A673 (cell line): ENCODE results near the gene TOM1L2. TPM values are rescaled to one million over a fixed set of nuclear protein-coding genes. Genes with fewer than 3 reads are reported as not detected.

Experiments
- BruUV-seq: library from RNA; stranded (reverse); fragments of 400-500 nt; replicated peaks from 2 replicates; lab custom pipeline; 2021; lab: Mats Ljungman, UMichigan
- CTCF ChIA-PET: fragments of 300-600 bp; sonication (Branson Sonifier 250); formaldehyde crosslinking; loops from one replicate; lab custom pipeline; 2022; ENCODE audit warnings: antibody characterized with exemption; lab: Charles Lee
- POLR2A ChIA-PET: fragments of 300-600 bp; sonication (Branson Sonifier 250); formaldehyde crosslinking; loops from one replicate; lab custom pipeline; 2022; ENCODE audit warnings: antibody characterized with exemption; ENCODE audit not compliant: low non-redundant PET; lab: Charles Lee
- DNase-seq: peaks from one replicate; pipeline ENCODE4 v3.0.0-alpha.2; 2015; ENCODE audit warnings: low spot score
- H3K27ac ChIP-seq: fragments of 200-600 bp; sonication (generic); 2 replicates; pipeline ENCODE4 v1.5.1; 2016; ENCODE audit warnings: mixed run types, low read depth, mild to moderate bottlenecking, mixed read lengths, antibody characterized with exemption, low read length; ENCODE audit not compliant: poor library complexity, severe bottlenecking
- H3K27me3 ChIP-seq: fragments of 200-600 bp; sonication (generic); replicated peaks from 2 replicates; pipeline ENCODE4 v1.6.1; 2017; ENCODE audit warnings: mixed run types, low read depth, mild to moderate bottlenecking, mixed read lengths, antibody characterized with exemption, low read length; ENCODE audit not compliant: insufficient read depth, poor library complexity
- H3K36me3 ChIP-seq: fragments of 200-600 bp; sonication (generic); 2 replicates; pipeline ENCODE4 v1.6.1; 2016; ENCODE audit warnings: mixed run types, mild to moderate bottlenecking, mixed read lengths, antibody characterized with exemption, low read length; ENCODE audit not compliant: insufficient read depth, poor library complexity, severe bottlenecking
- H3K4me1 ChIP-seq: fragments of 200-600 bp; sonication (generic); 2 replicates; pipeline ENCODE4 v1.6.1; 2017; ENCODE audit warnings: mixed run types, mild to moderate bottlenecking, mixed read lengths, antibody characterized with exemption, low read length; ENCODE audit not compliant: insufficient read depth, poor library complexity, severe bottlenecking
- H3K4me3 ChIP-seq: fragments of 200-600 bp; sonication (generic); 2 replicates; pipeline ENCODE4 v1.5.1; 2016; ENCODE audit warnings: low read depth, mixed run types, mild to moderate bottlenecking, mixed read lengths, low read length; ENCODE audit not compliant: poor library complexity, severe bottlenecking
- H3K9me3 ChIP-seq: fragments of 200-600 bp; sonication (generic); 2 replicates; pipeline ENCODE4 v1.6.1; 2016; ENCODE audit warnings: mixed run types, low read depth, mild to moderate bottlenecking, mixed read lengths, antibody characterized with exemption, low read length; ENCODE audit not compliant: poor library complexity, severe bottlenecking
- EZH2 ChIP-seq: fragments of 200-600 bp; sonication (generic); IDR thresholded peaks from 2 replicates; pipeline ENCODE4 v1.6.1; 2017; ENCODE audit warnings: borderline replicate concordance, low read depth, mild to moderate bottlenecking, mixed read lengths, antibody characterized with exemption, low read length; ENCODE audit not compliant: poor library complexity, severe bottlenecking
- intact Hi-C: fragments of 100-400 bp; cut with micrococcal nuclease; formaldehyde crosslinking; loops from one replicate; pipeline ENCODE4 v1.10.0; 2022; ENCODE audit not compliant: unreplicated experiment
- total RNA-seq: library from RNA; stranded (reverse); gene quantifications from 2 replicates; pipeline ENCODE4 v1.2.3, GENCODE V29; 2021
- TF ChIP-seq, protein P1 (sequence below): fragments of 300-800, 200-600 bp; sonication (generic); conservative IDR thresholded peaks from 2 replicates; pipeline ENCODE4 v1.5.1; 2017; ENCODE audit warnings: low read depth, mild to moderate bottlenecking, antibody characterized with exemption, low read length, moderate library complexity, mixed read lengths

Gene TOM1L2
- total RNA-seq, 1 experiment from 2014 or later = 10.0 TPM

DNA sequence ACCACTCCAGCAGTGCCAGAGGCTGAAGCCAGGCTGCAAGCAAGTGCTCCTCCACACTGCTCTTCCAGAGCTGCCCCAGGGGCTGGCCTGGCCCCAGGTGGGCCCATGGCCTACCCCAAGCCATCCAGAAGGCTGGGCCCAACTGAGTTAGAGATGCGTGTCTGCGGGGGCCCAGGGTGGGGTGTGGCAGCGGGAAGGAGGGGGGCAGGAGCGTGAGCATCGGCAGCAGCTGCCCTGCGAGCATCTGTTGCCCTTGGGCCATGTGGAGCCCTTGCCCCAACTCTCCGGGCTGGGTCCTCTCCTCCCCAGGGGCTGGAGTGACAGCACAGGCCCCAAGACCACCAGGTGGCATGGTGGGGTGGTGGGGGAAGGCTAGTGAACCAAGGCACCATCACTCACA, 128.1 kb downstream of the TOM1L2 start:
- no peak for DNase-seq
- ChIA-PET CTCF (no interaction called here), POLR2A (no interaction called here)
- intact Hi-C loops = no loop called here
- Histone ChIP-seq H3K27ac (peak overlapping the region; percentile 27), H3K36me3 (no peaks in the 10 kb centered on the region), H3K9me3 (no peaks in the 10 kb centered on the region), H3K4me3 (no peak overlapping the region), H3K27me3 (no peaks in the 10 kb centered on the region), H3K4me1 (peaks cover 35% of the 10 kb centered on the region)
- no peak for TF ChIP-seq EZH2
- TF ChIP-seq, protein P1, sequence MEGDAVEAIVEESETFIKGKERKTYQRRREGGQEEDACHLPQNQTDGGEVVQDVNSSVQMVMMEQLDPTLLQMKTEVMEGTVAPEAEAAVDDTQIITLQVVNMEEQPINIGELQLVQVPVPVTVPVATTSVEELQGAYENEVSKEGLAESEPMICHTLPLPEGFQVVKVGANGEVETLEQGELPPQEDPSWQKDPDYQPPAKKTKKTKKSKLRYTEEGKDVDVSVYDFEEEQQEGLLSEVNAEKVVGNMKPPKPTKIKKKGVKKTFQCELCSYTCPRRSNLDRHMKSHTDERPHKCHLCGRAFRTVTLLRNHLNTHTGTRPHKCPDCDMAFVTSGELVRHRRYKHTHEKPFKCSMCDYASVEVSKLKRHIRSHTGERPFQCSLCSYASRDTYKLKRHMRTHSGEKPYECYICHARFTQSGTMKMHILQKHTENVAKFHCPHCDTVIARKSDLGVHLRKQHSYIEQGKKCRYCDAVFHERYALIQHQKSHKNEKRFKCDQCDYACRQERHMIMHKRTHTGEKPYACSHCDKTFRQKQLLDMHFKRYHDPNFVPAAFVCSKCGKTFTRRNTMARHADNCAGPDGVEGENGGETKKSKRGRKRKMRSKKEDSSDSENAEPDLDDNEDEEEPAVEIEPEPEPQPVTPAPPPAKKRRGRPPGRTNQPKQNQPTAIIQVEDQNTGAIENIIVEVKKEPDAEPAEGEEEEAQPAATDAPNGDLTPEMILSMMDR = no peak
- BruUV-seq = no TSS peak

DNA sequence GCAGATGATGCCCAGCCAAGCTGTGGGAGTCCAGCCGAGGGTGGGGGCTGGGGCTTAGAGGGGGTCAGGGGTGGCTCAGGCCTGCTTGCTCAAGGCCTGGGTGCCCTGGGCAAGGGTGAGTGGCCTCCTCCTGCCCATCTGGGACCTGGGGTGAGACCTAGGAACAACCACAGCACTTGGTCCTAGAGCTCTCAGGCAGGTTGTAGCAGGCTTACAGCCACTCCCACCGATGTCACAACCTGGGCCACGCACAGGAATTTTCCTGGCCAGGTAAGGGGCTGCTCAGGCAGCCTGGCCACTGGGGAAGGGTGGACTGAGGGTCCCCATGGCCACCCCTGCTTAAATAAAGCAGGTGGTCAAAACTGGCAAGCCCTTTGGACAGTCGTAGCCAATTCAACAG, 129.1 kb downstream of the TOM1L2 start:
- TF ChIP-seq, protein P1 = no peak
- no peak for TF ChIP-seq EZH2
- Histone ChIP-seq H3K27ac (peak overlapping the region; percentile 86), H3K4me3 (no peak overlapping the region), H3K27me3 (no peaks in the 10 kb centered on the region), H3K4me1 (peaks cover 35% of the 10 kb centered on the region), H3K9me3 (no peaks in the 10 kb centered on the region), H3K36me3 (no peaks in the 10 kb centered on the region)
- DNase-seq = no peak
- intact Hi-C loops = no loop called here
- BruUV-seq = no TSS peak
- ChIA-PET POLR2A (no interaction called here), CTCF (no interaction called here)

DNA sequence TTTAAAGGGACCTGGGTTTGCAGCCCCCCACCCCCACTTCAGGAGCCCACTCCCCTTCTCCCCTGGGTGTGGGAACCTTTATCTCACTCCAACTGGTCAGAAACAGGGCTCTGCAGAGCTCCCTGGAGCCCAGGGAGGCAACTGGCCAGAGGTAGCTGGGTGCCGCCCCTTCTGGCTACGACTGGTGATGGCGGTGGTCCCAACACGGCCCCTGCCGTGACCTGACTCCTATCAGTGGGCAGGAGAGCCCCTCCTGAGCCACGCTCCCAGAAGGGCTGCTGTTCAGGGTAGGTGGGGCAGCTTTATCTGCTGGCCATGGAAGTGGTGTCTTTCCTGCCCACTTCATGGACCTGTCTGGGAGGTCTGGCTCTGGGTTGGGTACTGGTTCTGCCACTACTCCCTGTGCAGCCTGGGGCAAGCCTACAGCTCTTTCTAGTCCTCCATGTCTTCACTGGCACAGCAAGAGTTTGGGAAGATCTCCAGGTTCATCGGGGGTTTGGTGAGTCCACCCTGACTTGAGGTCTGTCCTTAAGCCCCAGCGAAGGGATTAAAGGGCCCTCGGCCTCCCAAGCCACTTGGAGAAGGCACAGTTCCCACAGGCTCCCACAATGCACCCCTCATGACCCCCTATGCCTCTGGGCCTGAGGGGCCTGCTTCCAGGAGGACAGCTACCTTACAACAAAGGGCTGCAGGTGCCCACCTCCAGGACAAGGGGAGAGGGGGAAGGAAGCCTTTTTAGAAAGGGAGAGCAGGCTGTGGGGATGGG, 129.9 kb downstream of the TOM1L2 start:
- peaks cover 44% of the 10 kb centered on the region for H3K4me1 ChIP-seq
- BruUV-seq = no TSS peak
- POLR2A ChIA-PET = interaction anchor here (0.6 kb wide), 1 partner anchor 236 kb away, joined by 3 read pairs; no protein-coding TSS in a partner anchor
- TF ChIP-seq EZH2 = no peak
- TF ChIP-seq, protein P1 = no peak
- CTCF ChIA-PET = interaction anchor here (1.0 kb wide), 1 partner anchor 18 kb away, joined by 3 read pairs; no protein-coding TSS in a partner anchor
- H3K9me3 ChIP-seq = no peaks in the 10 kb centered on the region
- H3K36me3 ChIP-seq = no peaks in the 10 kb centered on the region
- no peaks in the 10 kb centered on the region for H3K27me3 ChIP-seq
- H3K27ac ChIP-seq = peak overlapping the region; percentile 86
- no peak overlapping the region for H3K4me3 ChIP-seq
- no peak for DNase-seq
- intact Hi-C loops = no loop called here
